Ovary (tissue), 9 donors: ENCODE measurements around the gene FSTL5. TPM values are rescaled to one million over a fixed set of nuclear protein-coding genes. Genes with fewer than 3 reads are reported as not detected.

Experiments
- DNase-seq, 5 donors: peaks; one replicate each; pipeline ENCODE4 v3.0.0-alpha.2; 2019 to 2020
- H3K27ac ChIP-seq, 2 donors: fragments of 200-600 bp; one replicate each; pipeline versions ENCODE4 v1.5.1 to v1.8.0; 2019 to 2022
- H3K27me3 ChIP-seq: fragments of 200-600 bp; one replicate; pipeline ENCODE4 v1.8.0; 2022
- H3K36me3 ChIP-seq: fragments of 200-600 bp; sonication (generic); one replicate; pipeline ENCODE4 v1.5.1; 2019
- H3K4me1 ChIP-seq: one replicate; pipeline ENCODE4 v1.8.1; 2013; ENCODE audit warnings: mild to moderate bottlenecking, moderate library complexity; ENCODE audit not compliant: insufficient read depth
- H3K4me3 ChIP-seq: fragments of 200-600 bp; sonication (generic); one replicate; pipeline ENCODE4 v1.5.1; 2017
- H3K9me3 ChIP-seq, 2 donors: fragments of 200-600 bp in 1 of 2; sonication (generic) in 1 of 2; one replicate each; pipeline versions ENCODE4 v1.5.1 to v1.8.1; 2013 to 2019; ENCODE audit warnings: mild to moderate bottlenecking in 1 of 2, moderate library complexity in 1 of 2
- EP300 ChIP-seq: sonication (generic); formaldehyde crosslinking; IDR thresholded peaks from one replicate; pipeline ENCODE4 v1.6.1; 2017; ENCODE audit warnings: antibody characterized with exemption
- POLR2A ChIP-seq: fragments of 450-650 bp; IDR thresholded peaks from one replicate; pipeline ENCODE4 v1.6.1; 2017; ENCODE audit warnings: antibody characterized with exemption, mild to moderate bottlenecking, moderate library complexity
- WGBS, 3 donors: extraction: QIAGEN DNeasy Blood & Tissue Kit in 1 of 3; methylation state at CpG; one replicate each; pipeline versions ENCODE4 v1.1.5 to v1.1.7; 2013 to 2017; 5-methylcytosine and 5-hydroxymethylcytosine counted together
- intact Hi-C, 4 donors: fragments of 100-400 bp; cut with DNase I; formaldehyde crosslinking; loops; one replicate each; pipeline versions ENCODE4 v1.11.0 to v1.15.1; 2022 to 2023
- polyA plus RNA-seq, 2 donors: library from polyadenylated mRNA; stranded (reverse); fragments of 200-250 nt in 1 of 2; fragments of 350-450 nt in 1 of 2; fragmentation: Illumina TruSeq in 1 of 2; extraction: RNeasy Lipid Tissue Mini Kit (QIAGEN cat#74804) in 1 of 2; gene quantifications; one replicate each; pipeline ENCODE4 v1.2.3, GENCODE V29; 2013 to 2014
- total RNA-seq, 7 donors: library from RNA; depleted of rRNA in 2 of 7; stranded (reverse); fragments of >200 nt in 2 of 7; fragmentation: NEBNext Ultra II Directional in 3 of 7; extraction: Animal tissue kit (Norgen Biotek cat#: 25700) in 3 of 7; gene quantifications; one replicate each; pipeline versions ENCODE4 v1.1.0 to v1.2.4, GENCODE V29; 2016 to 2023
- TF ChIP-seq, protein P1 (sequence below), 3 donors: fragments of 450-650 bp in 2 of 3; fragments of 200-600 bp in 1 of 3; IDR thresholded peaks; one replicate each; pipeline versions ENCODE4 v1.5.1 to v1.8.0; 2016 to 2022; ENCODE audit warnings: antibody characterized with exemption in 3 of 3, mild to moderate bottlenecking in 1 of 3
- donor health status: DM: no; HTN: no; CAD: no; lungs with moderate emphysema.
- donor health status: DM: no; HTN: no; CAD: no.
- donor health status: Bipolar disorder and iron deficiency.
- donor health status: DM: yes; HTN: yes; CAD: no.
- donor health status: DM: no; HTN: no; CAD: no.
- donor health status: DM: yes; HTN: yes; CAD: no.

FSTL5 gene
- total and polyA plus RNA-seq, 9 donors = 0.05 TPM; not detected in 8

DNA sequence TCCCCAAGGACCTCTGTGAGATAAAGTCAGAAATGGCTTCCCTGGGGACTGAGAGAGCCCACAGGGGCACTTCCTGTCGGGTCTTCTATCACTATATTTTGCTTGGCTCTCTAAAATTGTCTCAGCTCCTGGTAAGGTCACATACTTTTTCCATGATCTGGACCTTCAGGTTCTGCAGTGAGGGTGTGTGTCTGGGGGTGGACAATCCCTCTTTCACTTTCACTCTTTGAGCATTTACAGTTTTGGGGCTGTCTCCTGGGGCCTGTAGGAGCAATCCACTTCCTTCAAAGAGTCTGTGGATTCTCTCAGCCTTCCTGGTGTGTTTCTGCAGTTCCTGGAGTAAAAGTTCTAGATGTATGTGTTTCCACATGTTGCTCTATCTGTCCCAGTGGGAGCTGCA lies 335.7 kb downstream of the FSTL5 start:
- intact Hi-C loops = no loop called here

DNA sequence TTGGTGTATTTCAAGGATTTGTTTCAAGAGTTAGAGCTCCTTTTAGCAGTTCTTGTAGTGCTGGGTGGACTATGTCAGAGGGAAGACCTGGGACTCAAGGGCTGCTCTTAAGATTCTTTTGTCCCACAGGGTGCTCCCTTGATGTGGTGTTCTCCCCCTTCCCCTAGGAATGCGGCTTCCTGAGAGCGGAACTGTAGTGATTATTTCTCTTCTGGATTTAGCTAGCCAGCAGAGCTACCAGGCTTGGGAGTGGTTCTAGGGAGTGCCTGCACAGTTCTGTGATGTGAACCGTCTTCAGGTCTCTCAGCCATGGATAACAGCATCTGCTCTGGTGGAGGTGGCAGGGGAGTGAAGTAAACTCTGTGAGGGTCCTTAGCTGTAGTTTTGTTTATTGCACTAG lies 336.8 kb downstream of the FSTL5 start:
- Histone ChIP-seq H3K4me1 (no peaks in the 10 kb centered on the region), H3K27me3 (no peaks in the 10 kb centered on the region), H3K27ac (no peak overlapping the region), H3K36me3 (no peaks in the 10 kb centered on the region), H3K9me3 (no peaks in the 10 kb centered on the region), H3K4me3 (no peak overlapping the region)
- no peak for TF ChIP-seq POLR2A
- no peak for TF ChIP-seq EP300
- TF ChIP-seq, protein P1, sequence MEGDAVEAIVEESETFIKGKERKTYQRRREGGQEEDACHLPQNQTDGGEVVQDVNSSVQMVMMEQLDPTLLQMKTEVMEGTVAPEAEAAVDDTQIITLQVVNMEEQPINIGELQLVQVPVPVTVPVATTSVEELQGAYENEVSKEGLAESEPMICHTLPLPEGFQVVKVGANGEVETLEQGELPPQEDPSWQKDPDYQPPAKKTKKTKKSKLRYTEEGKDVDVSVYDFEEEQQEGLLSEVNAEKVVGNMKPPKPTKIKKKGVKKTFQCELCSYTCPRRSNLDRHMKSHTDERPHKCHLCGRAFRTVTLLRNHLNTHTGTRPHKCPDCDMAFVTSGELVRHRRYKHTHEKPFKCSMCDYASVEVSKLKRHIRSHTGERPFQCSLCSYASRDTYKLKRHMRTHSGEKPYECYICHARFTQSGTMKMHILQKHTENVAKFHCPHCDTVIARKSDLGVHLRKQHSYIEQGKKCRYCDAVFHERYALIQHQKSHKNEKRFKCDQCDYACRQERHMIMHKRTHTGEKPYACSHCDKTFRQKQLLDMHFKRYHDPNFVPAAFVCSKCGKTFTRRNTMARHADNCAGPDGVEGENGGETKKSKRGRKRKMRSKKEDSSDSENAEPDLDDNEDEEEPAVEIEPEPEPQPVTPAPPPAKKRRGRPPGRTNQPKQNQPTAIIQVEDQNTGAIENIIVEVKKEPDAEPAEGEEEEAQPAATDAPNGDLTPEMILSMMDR (IDR thresholded peaks at IDR 0.05) = no peak
- intact Hi-C loops = no loop called here
- WGBS, 3 donors = 74 to 89% (median 79%) methylated on average over 3 of the region's 3 CpGs
- no peak for DNase-seq

More for the DNA sequence above, 335.7 kb downstream of the FSTL5 start:
- Histone ChIP-seq H3K4me3 (no peak overlapping the region), H3K4me1 (no peaks in the 10 kb centered on the region), H3K27me3 (no peaks in the 10 kb centered on the region), H3K27ac (no peak overlapping the region), H3K36me3 (no peaks in the 10 kb centered on the region), H3K9me3 (no peaks in the 10 kb centered on the region)
- no peak for DNase-seq
- TF ChIP-seq EP300 (no peak), POLR2A (no peak)
- TF ChIP-seq, protein P1 (IDR thresholded peaks at IDR 0.05) = no peak
- 34 to 48% (median 47%) methylated on average over 1 of the region's 1 CpG for WGBS, 3 donors

DNA sequence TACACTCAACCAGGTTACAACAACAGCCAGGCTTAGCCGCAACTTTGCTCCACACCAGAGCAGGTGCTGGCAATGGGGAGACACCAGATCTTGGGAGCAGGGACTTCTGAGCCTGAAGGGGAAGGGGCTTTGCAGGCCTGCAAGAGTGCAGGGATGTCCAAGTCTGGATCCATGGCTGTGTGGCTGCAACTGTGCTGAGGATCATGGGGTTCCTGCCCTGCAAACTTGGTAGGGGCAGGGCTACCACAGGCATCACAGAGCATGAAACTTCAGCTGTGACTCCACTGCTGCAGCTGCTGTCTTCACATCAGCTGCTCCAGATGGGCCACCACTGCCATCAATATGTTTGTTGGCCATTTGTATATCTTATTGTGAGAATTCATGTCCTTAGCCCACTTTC lies 340.4 kb downstream of the FSTL5 start:
- H3K27me3 ChIP-seq = no peaks in the 10 kb centered on the region
- H3K9me3 ChIP-seq = no peaks in the 10 kb centered on the region
- H3K36me3 ChIP-seq = no peaks in the 10 kb centered on the region
- TF ChIP-seq EP300 = no peak
- TF ChIP-seq POLR2A = no peak
- TF ChIP-seq, protein P1 (IDR thresholded peaks at IDR 0.05) = no peak
- H3K27ac ChIP-seq = no peak overlapping the region
- no peak for DNase-seq
- H3K4me3 ChIP-seq = no peak overlapping the region
- intact Hi-C loops = no loop called here
- WGBS, 3 donors = 93 to 100% (median 100%) methylated on average over 1 of the region's 1 CpG
- H3K4me1 ChIP-seq = no peaks in the 10 kb centered on the region

DNA sequence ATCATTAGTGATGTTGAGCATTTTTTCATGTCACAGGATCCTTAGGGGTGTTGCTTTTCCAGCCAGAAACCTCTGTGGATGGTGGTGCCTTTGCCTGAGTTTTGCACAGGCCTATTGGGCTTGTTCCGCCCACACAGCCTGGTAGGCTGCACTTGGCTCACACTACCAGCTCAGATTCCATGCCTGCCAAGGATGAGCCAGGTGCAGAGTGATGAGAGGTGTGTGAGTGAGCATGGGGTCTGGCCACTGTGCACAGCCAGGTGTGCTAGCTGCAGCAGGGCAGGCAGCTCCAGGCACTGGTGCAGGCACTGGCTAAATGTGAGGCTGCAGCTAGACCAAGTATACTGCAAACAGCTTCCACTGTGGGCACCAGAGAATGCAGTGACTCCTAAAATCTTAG lies 341.6 kb downstream of the FSTL5 start:
- WGBS, 3 donors = 96 to 100% (median 100%) methylated on average over 1 of the region's 1 CpG

More for the DNA sequence above, 341.6 kb downstream of the FSTL5 start:
- H3K27ac ChIP-seq = no peak overlapping the region
- intact Hi-C loops = no loop called here
- no peak for TF ChIP-seq EP300
- TF ChIP-seq, protein P1 (IDR thresholded peaks at IDR 0.05) = no peak
- TF ChIP-seq POLR2A = no peak
- no peaks in the 10 kb centered on the region for H3K4me1 ChIP-seq
- H3K4me3 ChIP-seq = no peak overlapping the region
- no peaks in the 10 kb centered on the region for H3K27me3 ChIP-seq
- no peaks in the 10 kb centered on the region for H3K36me3 ChIP-seq
- DNase-seq = no peak
- H3K9me3 ChIP-seq = no peaks in the 10 kb centered on the region
